ENCODE results near the gene S100PBP.
A peak's percentile ranks its signal among the peaks of the same experiment; 100 is the strongest.

S100PBP gene

GRCh38 chr1:32886828-32887414, 69.5 kb downstream of the S100PBP start:
- peak; percentile 26 for TF ChIP-seq CTCF (IDR thresholded peaks at IDR 0.05; ENCODE audit: poor library complexity, severe bottlenecking)
- Histone ChIP-seq H3K4me1 (ENCODE audit: insufficient read depth, poor library complexity, severe bottlenecking) (no peaks in the 10 kb centered on the region), H3K27me3 (ENCODE audit: insufficient read depth, poor library complexity, severe bottlenecking) (peaks cover 30% of the 10 kb centered on the region), H3K36me3 (ENCODE audit: low read depth) (no peaks in the 10 kb centered on the region), H3K27ac (ENCODE audit: poor library complexity, severe bottlenecking) (no peak overlapping the region), H3K9me3 (ENCODE audit: severe bottlenecking) (no peaks in the 10 kb centered on the region), H3K4me3 (ENCODE audit: severe bottlenecking) (no peak overlapping the region)
- ATAC-seq (ENCODE audit: low read depth), result no peak
- no peak for DNase-seq (ENCODE audit: low spot score)

GRCh38 chr1:32887623-32888022, 70.2 kb downstream of the S100PBP start:
- TF ChIP-seq CTCF (IDR thresholded peaks at IDR 0.05; ENCODE audit: poor library complexity, severe bottlenecking), result no peak
- no peak for ATAC-seq (ENCODE audit: low read depth)

GRCh38 chr1:32888134-32888533, 70.7 kb downstream of the S100PBP start:
- peaks cover 30% of the 10 kb centered on the region for H3K27me3 ChIP-seq (ENCODE audit: insufficient read depth, poor library complexity, severe bottlenecking)
- no peak for ATAC-seq (ENCODE audit: low read depth)

More at GRCh38 chr1:32887623-32888022, 70.2 kb downstream of the S100PBP start:
- Histone ChIP-seq H3K27ac (ENCODE audit: poor library complexity, severe bottlenecking) (no peak overlapping the region), H3K4me3 (ENCODE audit: severe bottlenecking) (no peak overlapping the region), H3K27me3 (ENCODE audit: insufficient read depth, poor library complexity, severe bottlenecking) (peaks cover 30% of the 10 kb centered on the region), H3K36me3 (ENCODE audit: low read depth) (no peaks in the 10 kb centered on the region), H3K9me3 (ENCODE audit: severe bottlenecking) (no peaks in the 10 kb centered on the region), H3K4me1 (ENCODE audit: insufficient read depth, poor library complexity, severe bottlenecking) (no peaks in the 10 kb centered on the region)
- no peak for DNase-seq (ENCODE audit: low spot score)

GRCh38 chr1:32888677-32889420, 71.4 kb downstream of the S100PBP start:
- DNase-seq (ENCODE audit: low spot score) (no peak), ATAC-seq (ENCODE audit: low read depth) (no peak)
- Histone ChIP-seq H3K9me3 (ENCODE audit: severe bottlenecking) (no peaks in the 10 kb centered on the region), H3K4me3 (ENCODE audit: severe bottlenecking) (no peak overlapping the region), H3K36me3 (ENCODE audit: low read depth) (no peaks in the 10 kb centered on the region), H3K27me3 (ENCODE audit: insufficient read depth, poor library complexity, severe bottlenecking) (peaks cover 30% of the 10 kb centered on the region), H3K4me1 (ENCODE audit: insufficient read depth, poor library complexity, severe bottlenecking) (no peaks in the 10 kb centered on the region), H3K27ac (ENCODE audit: poor library complexity, severe bottlenecking) (no peak overlapping the region)
- no peak for TF ChIP-seq CTCF (IDR thresholded peaks at IDR 0.05; ENCODE audit: poor library complexity, severe bottlenecking)

More at GRCh38 chr1:32888134-32888533, 70.7 kb downstream of the S100PBP start:
- Histone ChIP-seq H3K27ac (ENCODE audit: poor library complexity, severe bottlenecking) (no peak overlapping the region), H3K9me3 (ENCODE audit: severe bottlenecking) (no peaks in the 10 kb centered on the region), H3K4me1 (ENCODE audit: insufficient read depth, poor library complexity, severe bottlenecking) (no peaks in the 10 kb centered on the region), H3K36me3 (ENCODE audit: low read depth) (no peaks in the 10 kb centered on the region), H3K4me3 (ENCODE audit: severe bottlenecking) (no peak overlapping the region)
- no peak for TF ChIP-seq CTCF (IDR thresholded peaks at IDR 0.05; ENCODE audit: poor library complexity, severe bottlenecking)
- no peak for DNase-seq (ENCODE audit: low spot score)
